H1 (cell line): ENCODE measurements around the gene NRXN3. TPM values are rescaled to one million over a fixed set of nuclear protein-coding genes. Genes with fewer than 3 reads are reported as not detected.

Source experiments
- CTCF ChIA-PET: fragments of 300-600 bp; sonication (Branson Sonifier 250); formaldehyde crosslinking; loops from one replicate; lab custom pipeline; 2021; ENCODE audit not compliant: partially characterized antibody; lab: Charles Lee
- POLR2A ChIA-PET: fragments of 300-600 bp; sonication (Branson Sonifier 250); formaldehyde crosslinking; loops from one replicate; lab custom pipeline; 2021; ENCODE audit warnings: inconsistent platforms; ENCODE audit not compliant: partially characterized antibody; lab: Charles Lee
- DNase-seq, 2 experiments: peaks; one replicate each; pipeline versions ENCODE4 v3.0.0 to v3.0.0-alpha.2; 2010 to 2022; ENCODE audit warnings: low spot score in 2 of 2, low read depth in 1 of 2, mixed read lengths in 1 of 2
- FAIRE-seq: peaks from 2 replicates; lab custom pipeline; 2011; peaks lifted over from hg19 to GRCh38; lab: Jason Lieb, UNC
- H2AFZ ChIP-seq: 2 replicates; pipeline ENCODE4 v1.8.1; 2012; ENCODE audit warnings: low read length, inconsistent platforms
- H2AK5ac ChIP-seq: 2 replicates; pipeline ENCODE4 v1.6.1; 2013; ENCODE audit warnings: low read depth, low read length
- H2BK120ac ChIP-seq: replicated peaks from 2 replicates; pipeline ENCODE3; 2013; ENCODE audit warnings: low read depth, low read length, inconsistent platforms
- H2BK12ac ChIP-seq: 2 replicates; pipeline ENCODE4 v1.6.1; 2013; ENCODE audit warnings: low read depth, low read length
- H2BK15ac ChIP-seq: 2 replicates; pipeline ENCODE4 v1.6.1; 2013; ENCODE audit warnings: low read length
- H2BK20ac ChIP-seq: 2 replicates; pipeline ENCODE4 v1.6.1; 2013; ENCODE audit warnings: low read length
- H2BK5ac ChIP-seq: 2 replicates; pipeline ENCODE4 v1.6.1; 2013; ENCODE audit warnings: low read depth, low read length
- H3K14ac ChIP-seq: 2 replicates; pipeline ENCODE4 v1.6.1; 2013; ENCODE audit warnings: inconsistent platforms; ENCODE audit not compliant: insufficient read length
- H3K18ac ChIP-seq: 2 replicates; pipeline ENCODE4 v1.6.1; 2013; ENCODE audit warnings: low read length; ENCODE audit errors: extremely low read depth
- H3K23ac ChIP-seq: 2 replicates; pipeline ENCODE4 v1.6.1; 2013; ENCODE audit warnings: inconsistent platforms; ENCODE audit not compliant: insufficient read length
- H3K23me2 ChIP-seq: 2 replicates; pipeline ENCODE4 v1.6.1; 2013; ENCODE audit warnings: low read depth, low read length
- H3K27ac ChIP-seq: 2 replicates; pipeline ENCODE4 v1.6.1; 2011; ENCODE audit warnings: low read depth, low read length, inconsistent platforms
- H3K27me3 ChIP-seq, 4 experiments: replicated peaks in 1 of 4; 1 replicate in 1 of 4; 2 replicates in 3 of 4; pipeline versions ENCODE4 v1.6.1 to v1.8.1; 2011 to 2013; ENCODE audit warnings: low read length in 3 of 4, mild to moderate bottlenecking in 3 of 4, inconsistent platforms in 2 of 4, mixed read lengths in 2 of 4, moderate library complexity in 1 of 4; ENCODE audit not compliant: control insufficient read depth in 3 of 4, insufficient read depth in 3 of 4; ENCODE audit errors: extremely low read depth in 1 of 4
- H3K36me3 ChIP-seq, 4 experiments: 2 replicates each; pipeline versions ENCODE4 v1.6.1 to v1.8.1; 2011 to 2013; ENCODE audit warnings: mild to moderate bottlenecking in 4 of 4, low read length in 3 of 4, moderate library complexity in 2 of 4, control low read depth in 1 of 4, inconsistent platforms in 1 of 4; ENCODE audit not compliant: insufficient read depth in 4 of 4, control insufficient read depth in 2 of 4
- H3K4ac ChIP-seq: replicated peaks from 2 replicates; pipeline ENCODE3; 2013; ENCODE audit warnings: low read length, low read depth, mixed read lengths, inconsistent platforms; ENCODE audit not compliant: insufficient read length
- H3K4me1 ChIP-seq, 4 experiments: replicated peaks in 1 of 4; 1 replicate in 1 of 4; 2 replicates in 3 of 4; pipeline versions ENCODE4 v1.6.1 to v1.8.1; 2011 to 2013; ENCODE audit warnings: low read length in 3 of 4, inconsistent platforms in 2 of 4, mixed read lengths in 1 of 4; ENCODE audit not compliant: insufficient read depth in 4 of 4, control insufficient read depth in 3 of 4
- H3K4me2 ChIP-seq, 2 experiments: 2 replicates each; pipeline versions ENCODE4 v1.6.1 to v1.8.1; 2011 to 2013; ENCODE audit warnings: low read depth in 2 of 2, low read length in 2 of 2, control low read depth in 1 of 2, inconsistent platforms in 1 of 2, mild to moderate bottlenecking in 1 of 2; ENCODE audit not compliant: insufficient read depth in 1 of 2
- H3K4me3 ChIP-seq, 4 experiments: fragments of 200-600, 300-600 bp in 1 of 4; sonication (generic), shearing (Covaris generic), sonication (Bioruptor Twin) in 1 of 4; 2 replicates each; pipeline versions ENCODE4 v1.5.1 to v1.8.1; 2011 to 2016; ENCODE audit warnings: low read length in 4 of 4, low read depth in 3 of 4, control low read depth in 2 of 4, inconsistent platforms in 2 of 4, mild to moderate bottlenecking in 2 of 4, mixed read lengths in 1 of 4, moderate library complexity in 1 of 4; ENCODE audit not compliant: insufficient read depth in 2 of 4; ENCODE audit errors: extremely low read depth in 1 of 4
- H3K56ac ChIP-seq: replicated peaks from 2 replicates; pipeline ENCODE3; 2013; ENCODE audit warnings: low read depth, mild to moderate bottlenecking, mixed read lengths, low read length, inconsistent platforms; ENCODE audit not compliant: insufficient read length
- H3K79me1 ChIP-seq: 2 replicates; pipeline ENCODE4 v1.6.1; 2013; ENCODE audit warnings: low read depth, low read length, control low read depth
- H3K79me2 ChIP-seq, 2 experiments: 2 replicates each; pipeline versions ENCODE4 v1.6.1 to v1.8.1; 2012 to 2013; ENCODE audit warnings: low read length in 2 of 2, mild to moderate bottlenecking in 2 of 2, inconsistent platforms in 1 of 2; ENCODE audit not compliant: insufficient read depth in 2 of 2, control insufficient read depth in 1 of 2
- H3K9ac ChIP-seq, 4 experiments: replicated peaks in 1 of 4; 1 replicate in 1 of 4; 2 replicates in 3 of 4; pipeline versions ENCODE4 v1.6.1 to v1.8.1; 2011 to 2013; ENCODE audit warnings: low read depth in 3 of 4, low read length in 3 of 4, control low read depth in 2 of 4, mild to moderate bottlenecking in 2 of 4, moderate library complexity in 2 of 4, inconsistent platforms in 1 of 4; ENCODE audit errors: extremely low read depth in 1 of 4
- H3K9me3 ChIP-seq, 2 experiments: 2 replicates each; pipeline versions ENCODE4 v1.6.1 to v1.8.1; 2012 to 2013; ENCODE audit warnings: mild to moderate bottlenecking in 2 of 2, moderate library complexity in 2 of 2, control low read depth in 1 of 2, inconsistent platforms in 1 of 2, low read depth in 1 of 2, low read length in 1 of 2, mixed read lengths in 1 of 2; ENCODE audit not compliant: insufficient read depth in 2 of 2
- H4K20me1 ChIP-seq, 2 experiments: replicated peaks in 1 of 2; 2 replicates each; pipeline versions ENCODE3 to v1.8.1; 2011 to 2013; ENCODE audit warnings: inconsistent platforms in 2 of 2, low read length in 2 of 2, mild to moderate bottlenecking in 1 of 2; ENCODE audit not compliant: insufficient read depth in 2 of 2, control insufficient read depth in 1 of 2
- H4K5ac ChIP-seq: 2 replicates; pipeline ENCODE4 v1.6.1; 2013; ENCODE audit warnings: low read length, low read depth, mixed read lengths, inconsistent platforms; ENCODE audit not compliant: insufficient read length
- H4K8ac ChIP-seq: 2 replicates; pipeline ENCODE4 v1.8.0; 2013; ENCODE audit warnings: mild to moderate bottlenecking, moderate library complexity, low read length, inconsistent platforms; ENCODE audit not compliant: insufficient read depth; ENCODE audit errors: extremely low read depth
- H4K91ac ChIP-seq: replicated peaks from 2 replicates; pipeline ENCODE3; 2013; ENCODE audit warnings: low read length, mixed read lengths, inconsistent platforms; ENCODE audit not compliant: insufficient read length
- BCL11A ChIP-seq, 2 experiments: IDR thresholded peaks; one replicate each; pipeline ENCODE4 v1.6.1; 2011; ENCODE audit warnings: low read depth in 2 of 2, low read length in 2 of 2, mild to moderate bottlenecking in 2 of 2
- CHD2 ChIP-seq: IDR thresholded peaks from 2 replicates; pipeline ENCODE4 v1.6.1; 2012; ENCODE audit warnings: low read length, improper control_type of control experiment
- EP300 ChIP-seq, 2 experiments: IDR thresholded peaks; 1 replicate in 1 of 2; 2 replicates in 1 of 2; pipeline ENCODE4 v1.6.1; 2011 to 2012; ENCODE audit warnings: low read depth in 2 of 2, low read length in 2 of 2, mild to moderate bottlenecking in 2 of 2, borderline replicate concordance in 1 of 2, inconsistent platforms in 1 of 2, moderate library complexity in 1 of 2
- EZH2 ChIP-seq: fragments of 200-600 bp; sonication (generic); IDR thresholded peaks from 2 replicates; pipeline ENCODE4 v1.7.1; 2012; ENCODE audit warnings: low read depth, mild to moderate bottlenecking, moderate library complexity, low read length, inconsistent platforms; ENCODE audit not compliant: severe bottlenecking
- GTF2F1 ChIP-seq: IDR thresholded peaks from 2 replicates; pipeline ENCODE4 v1.6.1; 2012; ENCODE audit warnings: low read depth, low read length, improper control_type of control experiment, borderline replicate concordance
- HDAC6 ChIP-seq: IDR thresholded peaks from one replicate; pipeline ENCODE4 v1.7.1; 2012; ENCODE audit warnings: low read depth, mild to moderate bottlenecking, inconsistent platforms, low read length, moderate library complexity
- KDM4A ChIP-seq: IDR thresholded peaks from one replicate; pipeline ENCODE4 v1.7.1; 2012; ENCODE audit warnings: low read depth, mild to moderate bottlenecking, moderate library complexity, low read length, inconsistent platforms; ENCODE audit not compliant: severe bottlenecking
- POLR2AphosphoS5 ChIP-seq: IDR thresholded peaks from 2 replicates; pipeline ENCODE4 v1.6.1; 2011; ENCODE audit warnings: low read depth, low read length
- POU5F1 ChIP-seq: IDR thresholded peaks from 2 replicates; pipeline ENCODE4 v1.6.1; 2011; ENCODE audit warnings: low read depth, mild to moderate bottlenecking, low read length, moderate library complexity
- RBBP5 ChIP-seq: IDR thresholded peaks from 2 replicates; pipeline ENCODE4 v1.7.1; 2012; ENCODE audit warnings: low read depth, mild to moderate bottlenecking, inconsistent platforms, low read length, moderate library complexity, borderline replicate concordance
- TBP ChIP-seq: IDR thresholded peaks from 2 replicates; pipeline ENCODE4 v1.6.1; 2011; ENCODE audit warnings: low read depth, low read length, improper control_type of control experiment
- YY1 ChIP-seq: IDR thresholded peaks from 2 replicates; pipeline ENCODE4 v1.6.1; 2011; ENCODE audit warnings: low read depth, mild to moderate bottlenecking, low read length
- ZNF274 ChIP-seq: IDR thresholded peaks from 2 replicates; pipeline ENCODE4 v1.7.0; 2012; ENCODE audit warnings: low read length, borderline replicate concordance; ENCODE audit errors: extremely low read depth
- WGBS, 2 experiments: shearing (Covaris generic) in 1 of 2; methylation state at CpG; one replicate each; pipeline versions ENCODE4 v1.1.6 to v1.1.7; 2013 to 2015; ENCODE audit warnings: low lambda C conversion rate in 2 of 2, mixed read lengths in 2 of 2, inconsistent platforms in 1 of 2, low coverage in 1 of 2, missing lambda C conversion rate in 1 of 2; ENCODE audit not compliant: insufficient replicate concordance in 2 of 2, insufficient coverage in 1 of 2, insufficient read length in 1 of 2; ENCODE audit errors: extremely low coverage in 1 of 2, missing lambda C conversion rate in 1 of 2; 5-methylcytosine and 5-hydroxymethylcytosine counted together
- polyA plus RNA-seq, 7 experiments: library from polyadenylated mRNA; depleted of rRNA in 3 of 7; stranded (reverse) in 5 of 7; unstranded in 2 of 7; fragments of >200 nt in 5 of 7; fragments of 200-250 nt in 2 of 7; gene quantifications; 1 replicate in 5 of 7; 2 replicates in 1 of 7; 4 replicates in 1 of 7; pipeline versions ENCODE4 v1.2.1 to v1.2.3, GENCODE V29; 2011 to 2013; ENCODE audit warnings: missing spikeins in 2 of 7, mixed read lengths in 2 of 7
- total RNA-seq: library from RNA; stranded (reverse); fragmentation: NEBNext Ultra II Directional; extraction: Animal tissue kit (Norgen Biotek cat#: 25700); gene quantifications from 2 replicates; pipeline ENCODE4 v1.2.1, GENCODE V29; 2021
- TF ChIP-seq, protein P1 (sequence below): IDR thresholded peaks from 2 replicates; pipeline ENCODE4 v1.6.1; 2011; ENCODE audit warnings: low read depth, mild to moderate bottlenecking, low read length; ENCODE audit not compliant: insufficient read depth

NRXN3 gene
- total and polyA plus RNA-seq, 2 of the 8 experiments (the other 6 are each of a cell fraction or from before 2014, with no cell fraction given) = 2.6 to 4.1 TPM

DNA sequence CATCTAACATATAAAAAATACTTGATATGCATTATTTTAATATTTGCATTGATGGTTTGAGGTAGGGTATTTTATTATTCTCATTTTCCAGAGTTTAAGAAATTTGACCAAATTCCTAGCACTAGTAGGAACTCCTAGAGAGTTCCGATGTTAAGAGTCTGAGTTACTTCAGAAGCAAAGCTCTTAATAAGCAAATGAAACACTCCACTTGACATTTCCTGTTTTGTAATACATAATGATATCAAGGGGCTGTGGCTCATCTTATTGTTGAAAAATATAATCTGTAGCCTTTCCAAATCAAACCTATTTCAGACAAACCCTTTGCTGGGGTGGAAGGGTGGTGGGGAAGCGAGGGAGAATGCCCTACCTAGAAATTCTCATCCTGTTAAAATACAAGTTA lies 1685.6 kb downstream of the NRXN3 start:
- H3K56ac ChIP-seq = no peak overlapping the region
- no peak overlapping the region for H3K4ac ChIP-seq
- ChIA-PET POLR2A (no interaction called here), CTCF (interaction anchor here (0.7 to 1.4 kb wide), 2 partner anchors 10 to 312 kb away, joined by 3 to 5 read pairs; no protein-coding TSS in a partner anchor)
- H4K20me1 ChIP-seq = no peaks in the 10 kb centered on the region
- H3K79me1 ChIP-seq = no peaks in the 10 kb centered on the region
- no peak overlapping the region for H3K9ac ChIP-seq
- H2BK5ac ChIP-seq = no peak overlapping the region
- H3K18ac ChIP-seq = no peak overlapping the region
- FAIRE-seq (no peak), DNase-seq (no peak)
- 93% methylated on average over 2 of the region's 2 CpGs; no CpG with 5 or more reads in 1 of the 2 experiments for WGBS, 2 experiments
- H4K91ac ChIP-seq = no peak overlapping the region
- H3K4me3 ChIP-seq = no peak overlapping the region
- no peak overlapping the region for H3K23ac ChIP-seq
- no peak overlapping the region for H3K14ac ChIP-seq
- no peak overlapping the region for H2AFZ ChIP-seq
- no peak overlapping the region for H2BK120ac ChIP-seq
- H2BK20ac ChIP-seq = no peak overlapping the region
- H3K4me1 ChIP-seq = peaks cover 0 to 3% (median 0%) of the 10 kb centered on the region in 4 experiments; a peak in 1 of 7 replicates
- H3K27me3 ChIP-seq = no peaks in the 10 kb centered on the region
- H3K36me3 ChIP-seq = no peaks in the 10 kb centered on the region
- no peak overlapping the region for H2AK5ac ChIP-seq
- H3K23me2 ChIP-seq = no peaks in the 10 kb centered on the region
- no peaks in the 10 kb centered on the region for H3K79me2 ChIP-seq
- H2BK12ac ChIP-seq = no peak overlapping the region
- no peak overlapping the region for H2BK15ac ChIP-seq
- no peak overlapping the region for H4K8ac ChIP-seq
- no peaks in the 10 kb centered on the region for H3K9me3 ChIP-seq
- no peak overlapping the region for H3K27ac ChIP-seq
- no peak overlapping the region for H4K5ac ChIP-seq
- no peak overlapping the region for H3K4me2 ChIP-seq
- no peak for TF ChIP-seq RBBP5
- TF ChIP-seq BCL11A (IDR thresholded peaks at IDR 0.05; ENCODE audit: low read depth in 2 of 2, low read length in 2 of 2) = no peak
- no peak for TF ChIP-seq EP300 (IDR thresholded peaks at IDR 0.05; ENCODE audit: borderline replicate concordance in 1 of 2, low read depth in 2 of 2, low read length in 2 of 2)
- TF ChIP-seq POLR2AphosphoS5 = no peak
- TF ChIP-seq CHD2 = no peak
- no peak for TF ChIP-seq ZNF274
- TF ChIP-seq, protein P1, sequence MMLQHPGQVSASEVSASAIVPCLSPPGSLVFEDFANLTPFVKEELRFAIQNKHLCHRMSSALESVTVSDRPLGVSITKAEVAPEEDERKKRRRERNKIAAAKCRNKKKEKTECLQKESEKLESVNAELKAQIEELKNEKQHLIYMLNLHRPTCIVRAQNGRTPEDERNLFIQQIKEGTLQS = no peak
- TF ChIP-seq POU5F1 = no peak
- TF ChIP-seq YY1 = no peak
- no peak for TF ChIP-seq HDAC6
- TF ChIP-seq GTF2F1 = no peak
- no peak for TF ChIP-seq EZH2
- no peak for TF ChIP-seq TBP
- TF ChIP-seq KDM4A = no peak
